Upper lobe of left lung (tissue), 6 donors: Measurements from ENCODE around the gene GLI3. TPM values are rescaled to one million over a fixed set of nuclear protein-coding genes. Genes with fewer than 3 reads are reported as not detected.

Experiments
- ATAC-seq, 2 donors: fragments of 200-7000 bp; cut with Tn5 transposase; one replicate each; pipeline ENCODE4 v1.9.1; 2022; ENCODE audit warnings: mild to moderate bottlenecking in 2 of 2, moderate library complexity in 2 of 2; ENCODE audit not compliant: low FRiP score in 2 of 2
- DNase-seq, 2 donors: peaks; one replicate each; pipeline ENCODE4 v3.0.0-alpha.2; 2019 to 2020
- H3K27ac ChIP-seq, 4 donors: fragments of 200-600 bp; sonication (generic); one replicate each; pipeline ENCODE4 v1.5.1; 2016 to 2019
- H3K27me3 ChIP-seq, 4 donors: fragments of 200-600 bp; sonication (generic); one replicate each; pipeline ENCODE4 v1.5.1; 2017 to 2019
- H3K36me3 ChIP-seq, 4 donors: fragments of 200-600 bp; sonication (generic); one replicate each; pipeline ENCODE4 v1.5.1; 2016 to 2019
- H3K4me1 ChIP-seq, 4 donors: fragments of 200-600 bp; sonication (generic); one replicate each; pipeline ENCODE4 v1.5.1; 2018 to 2019
- H3K4me3 ChIP-seq, 4 donors: fragments of 200-600 bp; sonication (generic); one replicate each; pipeline ENCODE4 v1.5.1; 2017 to 2019; ENCODE audit warnings: mild to moderate bottlenecking in 2 of 4, moderate library complexity in 1 of 4
- H3K9me3 ChIP-seq, 4 donors: fragments of 200-600 bp; sonication (generic); one replicate each; pipeline ENCODE4 v1.5.1; 2018 to 2019
- EP300 ChIP-seq, 4 donors: sonication (generic); formaldehyde crosslinking; IDR thresholded peaks; one replicate each; pipeline ENCODE4 v1.5.1; 2017; ENCODE audit warnings: antibody characterized with exemption in 4 of 4, control low read depth in 2 of 4
- POLR2A ChIP-seq, 4 donors: fragments of 450-650 bp; IDR thresholded peaks; one replicate each; pipeline ENCODE4 v1.5.1; 2016 to 2017; ENCODE audit warnings: antibody characterized with exemption in 4 of 4, mild to moderate bottlenecking in 2 of 4
- POLR2AphosphoS5 ChIP-seq, 2 donors: sonication (generic); formaldehyde crosslinking; IDR thresholded peaks; one replicate each; pipeline ENCODE4 v1.5.1; 2017; ENCODE audit warnings: antibody characterized with exemption in 2 of 2
- WGBS, 2 donors: methylation state at CpG; one replicate each; pipeline ENCODE4 v1.1.5; 2017 to 2018; 5-methylcytosine and 5-hydroxymethylcytosine counted together
- total RNA-seq, 6 donors: library from RNA; depleted of rRNA in 4 of 6; stranded (reverse); fragments of >200 nt in 4 of 6; gene quantifications; one replicate each; pipeline versions ENCODE4 v1.1.0 to v1.2.1, GENCODE V29; 2016 to 2021
- TF ChIP-seq, protein P1 (sequence below), 6 experiments: fragments of 450-650 bp in 4 of 6; fragments of 200-600 bp in 2 of 6; sonication (generic) in 2 of 6; IDR thresholded peaks; one replicate each; pipeline ENCODE4 v1.5.1; 2016 to 2019; ENCODE audit warnings: antibody characterized with exemption in 6 of 6
- donor health status: DM: no; HTN: no; CAD: no; lungs with moderate emphysema.
- donor health status: DM: no; HTN: yes; CAD: no; lungs with severe emphysema.

The GLI3 gene
- total RNA-seq, 6 donors from 2014 or later = 5.2 to 19.4 (median 14.9) TPM

DNA sequence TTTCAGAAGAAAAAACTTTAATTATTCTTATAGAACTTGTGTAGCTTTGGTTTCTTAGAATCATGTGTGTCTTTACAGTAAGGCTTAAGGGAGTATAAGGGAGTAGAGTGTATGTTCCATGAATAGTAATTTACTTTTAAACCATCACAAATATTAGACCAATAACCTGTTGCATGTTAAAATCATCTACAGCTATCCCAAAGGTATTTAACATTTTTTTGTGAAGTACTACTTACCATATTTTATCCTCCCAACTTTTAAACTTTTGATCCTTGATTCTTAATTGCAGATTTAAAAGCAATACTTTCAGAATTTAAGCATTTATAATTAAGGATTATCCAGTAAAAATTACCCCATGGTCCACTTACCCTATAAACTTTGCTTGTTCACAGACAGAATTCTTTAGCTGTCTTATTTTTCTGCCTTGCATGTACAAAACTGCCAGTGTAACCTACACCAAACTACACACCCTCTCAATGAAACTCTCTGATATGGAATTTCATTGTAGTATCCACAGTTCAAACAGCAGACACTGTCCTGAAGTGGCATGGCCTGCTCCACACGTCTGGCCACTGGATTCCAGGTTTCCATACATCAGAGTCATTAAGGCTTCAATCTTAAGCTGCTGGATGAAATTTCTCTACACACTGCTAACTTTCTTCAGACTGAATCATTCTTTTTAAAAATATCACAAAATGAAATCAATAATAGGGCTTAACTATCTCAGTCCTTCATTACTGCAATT is 5.8 kb downstream of the GLI3 start:
- Histone ChIP-seq H3K36me3 (no peaks in the 10 kb centered on the region), H3K27ac (no peak overlapping the region), H3K4me1 (peaks cover 15 to 39% (median 25%) of the 10 kb centered on the region in 4 donors), H3K27me3 (peaks cover 0 to 7% (median 0%) of the 10 kb centered on the region in 4 donors), H3K9me3 (no peaks in the 10 kb centered on the region), H3K4me3 (no peak overlapping the region)
- DNase-seq (no peak), ATAC-seq (no peak)
- TF ChIP-seq EP300 (IDR thresholded peaks at IDR 0.05) = no peak
- TF ChIP-seq, protein P1, sequence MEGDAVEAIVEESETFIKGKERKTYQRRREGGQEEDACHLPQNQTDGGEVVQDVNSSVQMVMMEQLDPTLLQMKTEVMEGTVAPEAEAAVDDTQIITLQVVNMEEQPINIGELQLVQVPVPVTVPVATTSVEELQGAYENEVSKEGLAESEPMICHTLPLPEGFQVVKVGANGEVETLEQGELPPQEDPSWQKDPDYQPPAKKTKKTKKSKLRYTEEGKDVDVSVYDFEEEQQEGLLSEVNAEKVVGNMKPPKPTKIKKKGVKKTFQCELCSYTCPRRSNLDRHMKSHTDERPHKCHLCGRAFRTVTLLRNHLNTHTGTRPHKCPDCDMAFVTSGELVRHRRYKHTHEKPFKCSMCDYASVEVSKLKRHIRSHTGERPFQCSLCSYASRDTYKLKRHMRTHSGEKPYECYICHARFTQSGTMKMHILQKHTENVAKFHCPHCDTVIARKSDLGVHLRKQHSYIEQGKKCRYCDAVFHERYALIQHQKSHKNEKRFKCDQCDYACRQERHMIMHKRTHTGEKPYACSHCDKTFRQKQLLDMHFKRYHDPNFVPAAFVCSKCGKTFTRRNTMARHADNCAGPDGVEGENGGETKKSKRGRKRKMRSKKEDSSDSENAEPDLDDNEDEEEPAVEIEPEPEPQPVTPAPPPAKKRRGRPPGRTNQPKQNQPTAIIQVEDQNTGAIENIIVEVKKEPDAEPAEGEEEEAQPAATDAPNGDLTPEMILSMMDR (IDR thresholded peaks at IDR 0.05) = no peak
- TF ChIP-seq POLR2A (IDR thresholded peaks at IDR 0.05) = no peak
- no peak for TF ChIP-seq POLR2AphosphoS5 (IDR thresholded peaks at IDR 0.05)
- WGBS, 2 donors = 62 to 72% methylated on average over 1 of the region's 1 CpG

DNA sequence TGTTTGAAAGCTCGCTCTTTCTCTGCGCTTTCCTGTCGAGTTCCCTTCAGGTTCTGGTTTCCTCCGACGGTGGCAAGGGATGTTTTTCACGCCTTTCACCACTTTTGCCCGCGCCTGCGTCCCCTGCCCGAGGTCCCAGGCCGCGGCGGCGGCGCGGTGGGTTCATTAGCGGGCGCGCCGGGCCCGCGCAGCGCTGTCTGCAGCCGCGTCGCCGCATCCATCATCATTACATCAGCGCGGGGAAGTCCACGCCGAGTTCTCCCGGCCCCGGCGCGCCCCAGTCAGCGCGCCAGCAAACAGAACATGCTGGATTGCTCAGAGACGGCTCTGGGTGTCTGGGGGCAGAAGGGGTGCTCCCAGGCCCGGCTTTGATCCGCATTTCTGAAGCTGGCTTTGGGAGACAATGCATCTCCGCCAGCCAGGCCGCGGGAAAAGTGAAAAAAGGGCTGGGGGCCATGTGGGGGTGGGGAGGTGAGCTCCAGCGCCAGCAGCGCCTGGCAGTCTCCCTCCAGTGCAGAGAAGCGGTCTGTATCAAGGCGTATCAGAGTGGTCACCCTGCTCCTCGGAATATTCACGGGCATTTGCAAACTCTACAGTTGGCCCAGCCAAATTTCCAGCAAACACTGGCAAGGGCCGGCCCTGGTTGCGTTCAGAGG is 8.9 kb downstream of the GLI3 start:
- 28 to 34% methylated on average over 40 to 43 of the region's 51 CpGs for WGBS, 2 donors
- ATAC-seq (peak; percentile 34 to 94), DNase-seq (peak; percentile 36 to 89)
- peak overlapping the region in 1 of 4 donors; percentile 10 for H3K27ac ChIP-seq
- no peaks in the 10 kb centered on the region for H3K9me3 ChIP-seq
- peaks cover 0 to 7% (median 0%) of the 10 kb centered on the region in 4 donors for H3K27me3 ChIP-seq
- H3K4me1 ChIP-seq = peaks cover 0 to 19% (median 9%) of the 10 kb centered on the region in 4 donors
- H3K4me3 ChIP-seq = peak overlapping the region; percentile 22 to 34 (median 32)
- TF ChIP-seq, protein P1 (IDR thresholded peaks at IDR 0.05) = no peak
- TF ChIP-seq POLR2AphosphoS5 (IDR thresholded peaks at IDR 0.05) (peak in 1 of 2 donors; percentile 16), EP300 (IDR thresholded peaks at IDR 0.05) (no peak), POLR2A (IDR thresholded peaks at IDR 0.05) (no peak)
- H3K36me3 ChIP-seq = no peaks in the 10 kb centered on the region

DNA sequence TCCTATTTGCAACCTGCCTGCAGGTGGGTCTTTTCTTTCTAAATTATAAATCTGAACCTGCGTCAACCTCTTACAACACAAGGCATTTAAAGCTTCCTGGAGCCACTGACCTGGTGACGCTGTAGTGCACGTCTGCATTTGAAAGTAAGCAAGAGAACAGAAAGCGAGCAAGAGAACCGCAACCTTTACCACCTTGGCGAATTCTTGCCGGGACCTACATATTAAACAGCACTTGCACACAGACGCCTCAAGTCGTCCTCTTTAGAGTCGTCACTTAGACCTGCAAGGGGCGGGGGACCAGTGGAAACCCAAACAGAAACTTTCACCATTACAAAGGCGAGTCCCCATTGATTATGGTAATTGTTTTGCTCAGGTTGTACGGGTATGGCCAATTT is 9.5 kb downstream of the GLI3 start:
- Histone ChIP-seq H3K27me3 (peaks cover 0 to 7% (median 0%) of the 10 kb centered on the region in 4 donors), H3K27ac (peak overlapping the region in 1 of 4 donors; percentile 10)

DNA sequence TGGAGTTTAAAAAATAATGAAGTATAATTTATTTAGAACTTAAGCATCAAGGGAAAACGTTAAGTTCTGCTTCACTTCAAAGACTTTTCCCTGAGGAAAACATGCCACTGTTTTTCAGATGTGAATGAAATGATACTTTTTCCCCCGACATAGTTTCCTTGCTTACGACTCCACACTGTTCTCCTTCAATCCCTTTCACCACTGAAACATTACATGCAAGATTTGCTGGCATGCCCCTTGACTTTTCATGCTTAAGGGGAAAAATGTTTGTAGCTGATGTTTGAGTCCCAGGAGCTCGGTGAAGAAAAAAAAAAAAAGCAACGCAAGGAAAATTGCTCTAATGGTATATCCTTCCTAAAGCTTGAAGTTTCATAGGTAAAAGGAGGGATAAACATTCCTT is 10.0 kb downstream of the GLI3 start:
- H3K4me3 ChIP-seq = no peak overlapping the region
- ATAC-seq = no peak

More for the DNA sequence above, 9.5 kb downstream of the GLI3 start:
- no peaks in the 10 kb centered on the region for H3K36me3 ChIP-seq
- TF ChIP-seq POLR2AphosphoS5 (IDR thresholded peaks at IDR 0.05) (no peak), POLR2A (IDR thresholded peaks at IDR 0.05) (no peak), EP300 (IDR thresholded peaks at IDR 0.05) (no peak)
- TF ChIP-seq, protein P1 (IDR thresholded peaks at IDR 0.05) = no peak
- peak overlapping the region in 3 of 4 donors; percentile 31 to 34 (median 32) for H3K4me3 ChIP-seq
- peak in 1 of 2 donors; percentile 43 for DNase-seq
- 54 to 76% methylated on average over 13 of the region's 13 CpGs for WGBS, 2 donors
- peak in 1 of 2 donors; percentile 9 for ATAC-seq
- no peaks in the 10 kb centered on the region for H3K9me3 ChIP-seq
- peaks cover 0 to 15% (median 9%) of the 10 kb centered on the region in 4 donors for H3K4me1 ChIP-seq

More for the DNA sequence above, 10.0 kb downstream of the GLI3 start:
- Histone ChIP-seq H3K27me3 (peaks cover 0 to 7% (median 0%) of the 10 kb centered on the region in 4 donors), H3K36me3 (no peaks in the 10 kb centered on the region), H3K27ac (no peak overlapping the region), H3K9me3 (no peaks in the 10 kb centered on the region), H3K4me1 (peaks cover 0 to 15% (median 9%) of the 10 kb centered on the region in 4 donors)
- TF ChIP-seq EP300 (IDR thresholded peaks at IDR 0.05) (no peak), POLR2AphosphoS5 (IDR thresholded peaks at IDR 0.05) (no peak), POLR2A (IDR thresholded peaks at IDR 0.05) (no peak)
- TF ChIP-seq, protein P1 (IDR thresholded peaks at IDR 0.05) = no peak
- 55 to 69% methylated on average over 5 of the region's 5 CpGs for WGBS, 2 donors
- no peak for DNase-seq
